Activated T-cell treated with anti-CD3 and anti-CD28 coated beads for 1 hour (primary cell): ENCODE measurements around the gene TRIOBP.
"Not testable (repeated sequence)": the region's sequence is repeated elsewhere in the genome, so short reads cannot be mapped to it uniquely, and the experiment has no call there.

Experiments
- DNase-seq: peaks from one replicate; pipeline ENCODE4 v3.0.0-alpha.2; 2020; ENCODE audit warnings: low read depth

The TRIOBP gene

GRCh38 chr22:37690407-37690806 is 6.4 kb upstream of the TRIOBP start:
- DNase-seq, result no peak

- DNase-seq, result no peak
Measured at GRCh38 chr22:37690901-37691504, 5.8 kb upstream of the TRIOBP start.

GRCh38 chr22:37692627-37693285 is 4.1 kb upstream of the TRIOBP start:
- no peak for DNase-seq

GRCh38 chr22:37694131-37694530 is 2.7 kb upstream of the TRIOBP start:
- not testable (repeated sequence) for DNase-seq

- not testable (repeated sequence) for DNase-seq
Measured at GRCh38 chr22:37696260-37696656, 590 bp upstream of the TRIOBP start.

- DNase-seq, result no peak
Measured at GRCh38 chr22:37697538-37697835, 639 bp downstream of the TRIOBP start.

- DNase-seq, result no peak
Measured at GRCh38 chr22:37701141-37701786, 4.4 kb downstream of the TRIOBP start.

- DNase-seq, result no peak
Measured at GRCh38 chr22:37703906-37704305, 7.1 kb downstream of the TRIOBP start.

GRCh38 chr22:37704645-37705044 is 7.8 kb downstream of the TRIOBP start:
- no peak for DNase-seq

- no peak for DNase-seq
Measured at GRCh38 chr22:37705205-37705604, 8.4 kb downstream of the TRIOBP start.

- no peak for DNase-seq
Measured at GRCh38 chr22:37708580-37709444, 12.0 kb downstream of the TRIOBP start.

- DNase-seq, result no peak
Measured at GRCh38 chr22:37709445-37709765, 12.6 kb downstream of the TRIOBP start.

GRCh38 chr22:37710675-37711074 is 13.8 kb downstream of the TRIOBP start:
- no peak for DNase-seq

- DNase-seq, result no peak
Measured at GRCh38 chr22:37711490-37711889, 14.6 kb downstream of the TRIOBP start.

- no peak for DNase-seq
Measured at GRCh38 chr22:37713761-37714160, 16.9 kb downstream of the TRIOBP start.

GRCh38 chr22:37714634-37715033 is 17.8 kb downstream of the TRIOBP start:
- DNase-seq, result no peak

- no peak for DNase-seq
Measured at GRCh38 chr22:37715760-37716159, 18.9 kb downstream of the TRIOBP start.

GRCh38 chr22:37716708-37717107 is 19.9 kb downstream of the TRIOBP start:
- DNase-seq, result no peak

- DNase-seq, result not testable (repeated sequence)
Measured at GRCh38 chr22:37717235-37717634, 20.4 kb downstream of the TRIOBP start.

- DNase-seq, result not testable (repeated sequence)
Measured at GRCh38 chr22:37717746-37718305, 21.0 kb downstream of the TRIOBP start.

GRCh38 chr22:37725551-37726240 is 28.8 kb downstream of the TRIOBP start:
- no peak for DNase-seq
